Activated CD8-positive, alpha-beta memory T cell treated with anti-CD3 and anti-CD28 coated beads for 4 hours (primary cell): ENCODE results near the gene SAA2.

ENCODE experiments used
- DNase-seq, 2 donors: peaks; one replicate each; pipeline ENCODE4 v3.0.0-alpha.2; 2020; ENCODE audit warnings: low read depth in 2 of 2

SAA2 gene

DNA sequence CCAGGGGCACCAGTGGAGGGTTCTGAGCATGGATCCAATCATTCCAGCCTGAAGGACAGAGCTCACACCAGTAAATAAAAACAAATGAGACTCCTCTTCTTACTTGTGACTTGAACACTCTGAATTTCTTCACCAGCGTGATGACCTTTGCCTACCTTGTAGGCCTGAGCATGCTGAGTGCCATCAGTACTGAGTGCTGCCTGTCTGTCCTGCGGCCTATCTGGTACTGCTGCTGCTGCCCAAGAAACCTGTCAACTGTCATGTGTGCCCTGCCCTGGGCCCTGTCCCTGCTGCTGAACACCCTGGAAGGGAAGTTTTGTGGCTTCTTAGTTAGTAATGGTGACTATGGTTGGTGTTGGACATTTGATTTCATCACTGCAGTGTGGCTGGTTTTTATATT is 51.9 kb downstream of the SAA2 start:
- DNase-seq: no peak
